ENCODE measurements around the gene RAB3D.
A peak's percentile ranks its signal among the peaks of the same experiment; 100 is the strongest.

RAB3D gene

GRCh38 chr19:11324748-11325389, 14.6 kb downstream of the RAB3D start (continued):
- TF ChIP-seq TSHZ2 (CRISPR knock-in tag; IDR thresholded peaks at IDR 0.05), result no peak
- TF ChIP-seq CSDC2 (CRISPR knock-in tag; IDR thresholded peaks at IDR 0.05), result no peak
- no peak for TF ChIP-seq RARB (CRISPR knock-in tag; IDR thresholded peaks at IDR 0.05)
- TF ChIP-seq GLIS3 (CRISPR knock-in tag; IDR thresholded peaks at IDR 0.05), result no peak
- TF ChIP-seq ZNF70 (CRISPR knock-in tag; IDR thresholded peaks at IDR 0.05), result no peak
- no peak for TF ChIP-seq TCF4 (CRISPR knock-in tag; IDR thresholded peaks at IDR 0.05; ENCODE audit: borderline replicate concordance)
- TF ChIP-seq, protein P1, sequence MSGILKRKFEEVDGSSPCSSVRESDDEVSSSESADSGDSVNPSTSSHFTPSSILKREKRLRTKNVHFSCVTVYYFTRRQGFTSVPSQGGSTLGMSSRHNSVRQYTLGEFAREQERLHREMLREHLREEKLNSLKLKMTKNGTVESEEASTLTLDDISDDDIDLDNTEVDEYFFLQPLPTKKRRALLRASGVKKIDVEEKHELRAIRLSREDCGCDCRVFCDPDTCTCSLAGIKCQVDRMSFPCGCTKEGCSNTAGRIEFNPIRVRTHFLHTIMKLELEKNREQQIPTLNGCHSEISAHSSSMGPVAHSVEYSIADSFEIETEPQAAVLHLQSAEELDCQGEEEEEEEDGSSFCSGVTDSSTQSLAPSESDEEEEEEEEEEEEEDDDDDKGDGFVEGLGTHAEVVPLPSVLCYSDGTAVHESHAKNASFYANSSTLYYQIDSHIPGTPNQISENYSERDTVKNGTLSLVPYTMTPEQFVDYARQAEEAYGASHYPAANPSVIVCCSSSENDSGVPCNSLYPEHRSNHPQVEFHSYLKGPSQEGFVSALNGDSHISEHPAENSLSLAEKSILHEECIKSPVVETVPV (CRISPR knock-in tag; IDR thresholded peaks at IDR 0.05), result no peak

- ATAC-seq, result peak; percentile 99
- TF ChIP-seq TSHZ2 (CRISPR knock-in tag; IDR thresholded peaks at IDR 0.05) (no peak), ISL1 (CRISPR knock-in tag; IDR thresholded peaks at IDR 0.05) (peak; percentile 58; the same call in 1 of the 2 replicates)
Measured at GRCh38 chr19:11324079-11324661, 15.3 kb downstream of the RAB3D start.

DNA sequence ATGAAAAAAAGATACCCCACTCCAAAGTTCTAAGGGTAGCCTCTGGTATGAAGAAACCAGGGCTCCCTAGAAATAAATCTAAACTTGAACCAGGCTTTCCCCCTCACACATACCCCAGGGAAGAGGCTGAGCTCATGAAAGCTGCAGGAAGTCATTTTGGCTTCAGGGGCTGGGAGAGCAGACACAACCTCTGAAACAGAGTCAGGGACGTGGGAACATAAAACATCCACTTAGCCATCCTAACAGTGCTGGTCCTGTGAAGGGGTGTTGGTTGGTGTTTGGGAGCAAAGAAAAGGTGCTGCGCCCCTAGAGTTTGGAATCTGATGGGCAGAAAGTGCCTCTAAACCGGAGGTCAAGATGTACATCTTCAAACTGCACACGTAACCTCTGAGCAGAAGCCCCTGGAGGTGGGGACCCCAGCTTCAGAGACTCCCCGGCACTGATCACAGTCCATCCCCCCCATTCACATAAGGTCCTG, 15.8 kb downstream of the RAB3D start:
- TF ChIP-seq ZFP30 (CRISPR knock-in tag; IDR thresholded peaks at IDR 0.05), result no peak
- TF ChIP-seq PPARA (CRISPR knock-in tag; IDR thresholded peaks at IDR 0.05; ENCODE audit: borderline replicate concordance), result no peak
- no peak for TF ChIP-seq SNAI2 (CRISPR knock-in tag; IDR thresholded peaks at IDR 0.05)
- no peak for TF ChIP-seq BACH2 (CRISPR knock-in tag; IDR thresholded peaks at IDR 0.05; ENCODE audit: borderline replicate concordance)
- TF ChIP-seq TCF4 (CRISPR knock-in tag; IDR thresholded peaks at IDR 0.05; ENCODE audit: borderline replicate concordance), result no peak
- TF ChIP-seq TSHZ2 (CRISPR knock-in tag; IDR thresholded peaks at IDR 0.05), result no peak
- no peak for TF ChIP-seq RARB (CRISPR knock-in tag; IDR thresholded peaks at IDR 0.05)
- no peak for TF ChIP-seq GLIS3 (CRISPR knock-in tag; IDR thresholded peaks at IDR 0.05)
- no peak for TF ChIP-seq CREB5 (CRISPR knock-in tag; IDR thresholded peaks at IDR 0.05; ENCODE audit: low read depth)
- no peak for TF ChIP-seq PATZ1 (CRISPR knock-in tag; IDR thresholded peaks at IDR 0.05; ENCODE audit: borderline replicate concordance)
- TF ChIP-seq, protein P1 (CRISPR knock-in tag; IDR thresholded peaks at IDR 0.05), result no peak
- no peak for TF ChIP-seq ZFP3 (CRISPR knock-in tag; IDR thresholded peaks at IDR 0.05)
- ATAC-seq, result no peak; the same call in 2 of the 3 replicates
